GM12891 (cell line): ENCODE measurements around the gene PTPN4.

Experiments
- POLR2A ChIP-seq: IDR thresholded peaks from 2 replicates; pipeline ENCODE4 v1.6.1; 2011; ENCODE audit warnings: low read depth, low read length, control low read depth
- TAF1 ChIP-seq: IDR thresholded peaks from 2 replicates; pipeline ENCODE4 v1.6.1; 2011; ENCODE audit warnings: low read depth, low read length, control low read depth

DNA sequence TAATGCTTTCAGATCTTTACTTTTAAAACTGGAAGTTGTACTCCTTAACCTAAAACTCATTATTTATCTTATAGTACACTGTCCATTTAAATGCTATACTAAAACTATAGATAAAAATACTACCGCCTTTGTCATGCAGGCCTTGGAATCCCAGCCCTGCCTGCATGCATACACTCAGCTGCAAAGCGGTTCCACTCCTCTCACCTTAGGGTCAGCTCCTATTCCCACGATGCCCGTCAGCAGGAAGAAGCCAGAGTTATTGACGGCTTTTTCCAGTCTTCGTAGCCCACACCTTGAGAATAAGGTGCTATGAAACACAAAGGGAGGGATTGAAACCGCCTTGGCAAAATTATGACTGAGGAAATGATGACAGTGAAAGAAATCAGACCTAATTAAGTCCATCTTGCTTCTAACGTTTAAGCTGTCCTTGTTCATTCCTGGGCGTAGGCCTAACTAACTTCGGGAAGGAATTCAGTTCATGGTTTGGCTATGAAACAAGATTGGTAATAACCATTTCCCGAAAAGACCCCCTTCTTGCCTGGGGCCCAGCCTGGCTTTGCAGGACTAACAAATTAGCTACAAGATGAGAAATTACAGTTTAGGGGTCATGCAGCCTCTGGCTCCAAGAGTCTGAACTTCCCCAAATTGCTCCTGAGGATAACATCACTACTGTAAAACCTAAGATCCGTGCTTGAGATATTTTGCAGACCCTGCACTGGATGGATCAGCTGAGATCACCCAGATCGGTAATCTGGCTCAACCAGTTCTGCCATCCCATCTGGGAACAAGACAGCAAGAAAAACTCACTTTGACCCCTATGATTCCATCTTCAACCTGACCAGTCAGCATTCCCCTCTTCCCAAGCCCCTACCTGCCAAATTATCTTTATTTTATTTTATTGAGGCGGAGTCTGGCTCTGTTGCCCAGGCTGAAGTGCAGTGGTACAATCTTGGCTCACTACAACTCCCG, 270.2 kb downstream of the PTPN4 start:
- TF ChIP-seq POLR2A, result no peak
- TF ChIP-seq TAF1, result no peak
